ENCODE measurements around the gene TMEM272.

DNA sequence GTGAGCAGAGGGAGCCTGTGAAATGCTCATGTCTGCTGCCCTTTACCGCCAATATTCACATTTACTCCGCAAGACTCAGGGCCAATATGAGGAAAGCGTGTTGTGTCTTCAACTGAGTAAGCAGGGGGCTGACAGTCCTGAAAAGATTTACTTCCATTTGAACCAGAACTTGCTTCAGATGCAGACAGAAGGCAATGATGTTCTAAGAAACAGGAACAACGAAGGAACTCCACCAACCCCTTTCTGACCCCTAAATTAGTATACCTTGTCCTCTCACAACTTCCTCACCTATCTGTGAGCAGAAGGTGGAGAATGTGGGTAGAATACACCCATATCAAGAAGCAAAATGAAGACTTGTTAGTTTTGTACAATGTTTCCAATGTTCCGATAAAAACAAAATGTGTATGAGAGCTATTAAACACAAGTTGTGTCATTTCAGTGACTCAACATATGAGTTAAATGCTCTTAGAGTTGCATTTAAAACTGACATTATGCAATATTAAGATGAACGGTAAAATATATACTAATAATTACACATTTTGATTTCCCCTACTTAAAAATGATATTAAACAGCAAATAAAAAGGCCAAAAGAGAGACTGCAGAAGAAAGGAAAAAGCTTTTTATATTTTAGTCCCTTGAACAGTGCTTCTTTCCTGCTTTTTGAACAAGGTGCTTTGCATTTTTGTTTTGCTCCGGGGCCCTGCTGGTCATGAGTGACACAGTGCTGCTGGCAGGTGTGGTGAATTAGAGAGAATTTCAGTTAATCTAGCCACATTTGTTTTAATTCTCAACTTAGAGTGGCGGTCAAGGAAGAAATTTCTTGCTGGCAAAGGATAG lies 16.0 kb downstream of the TMEM272 start:
- TF ChIP-seq POLR2AphosphoS5 (IDR thresholded peaks at IDR 0.05; ENCODE audit: low read depth, low read length) (no peak), TCF7L2 (IDR thresholded peaks at IDR 0.05; ENCODE audit: low read depth, low read length) (no peak), SIN3A (IDR thresholded peaks at IDR 0.05; ENCODE audit: borderline replicate concordance, insufficient read depth, low read depth, low read length) (no peak)
- TF ChIP-seq, protein P1, sequence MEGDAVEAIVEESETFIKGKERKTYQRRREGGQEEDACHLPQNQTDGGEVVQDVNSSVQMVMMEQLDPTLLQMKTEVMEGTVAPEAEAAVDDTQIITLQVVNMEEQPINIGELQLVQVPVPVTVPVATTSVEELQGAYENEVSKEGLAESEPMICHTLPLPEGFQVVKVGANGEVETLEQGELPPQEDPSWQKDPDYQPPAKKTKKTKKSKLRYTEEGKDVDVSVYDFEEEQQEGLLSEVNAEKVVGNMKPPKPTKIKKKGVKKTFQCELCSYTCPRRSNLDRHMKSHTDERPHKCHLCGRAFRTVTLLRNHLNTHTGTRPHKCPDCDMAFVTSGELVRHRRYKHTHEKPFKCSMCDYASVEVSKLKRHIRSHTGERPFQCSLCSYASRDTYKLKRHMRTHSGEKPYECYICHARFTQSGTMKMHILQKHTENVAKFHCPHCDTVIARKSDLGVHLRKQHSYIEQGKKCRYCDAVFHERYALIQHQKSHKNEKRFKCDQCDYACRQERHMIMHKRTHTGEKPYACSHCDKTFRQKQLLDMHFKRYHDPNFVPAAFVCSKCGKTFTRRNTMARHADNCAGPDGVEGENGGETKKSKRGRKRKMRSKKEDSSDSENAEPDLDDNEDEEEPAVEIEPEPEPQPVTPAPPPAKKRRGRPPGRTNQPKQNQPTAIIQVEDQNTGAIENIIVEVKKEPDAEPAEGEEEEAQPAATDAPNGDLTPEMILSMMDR (IDR thresholded peaks at IDR 0.05): no peak
- TF ChIP-seq, protein P2, sequence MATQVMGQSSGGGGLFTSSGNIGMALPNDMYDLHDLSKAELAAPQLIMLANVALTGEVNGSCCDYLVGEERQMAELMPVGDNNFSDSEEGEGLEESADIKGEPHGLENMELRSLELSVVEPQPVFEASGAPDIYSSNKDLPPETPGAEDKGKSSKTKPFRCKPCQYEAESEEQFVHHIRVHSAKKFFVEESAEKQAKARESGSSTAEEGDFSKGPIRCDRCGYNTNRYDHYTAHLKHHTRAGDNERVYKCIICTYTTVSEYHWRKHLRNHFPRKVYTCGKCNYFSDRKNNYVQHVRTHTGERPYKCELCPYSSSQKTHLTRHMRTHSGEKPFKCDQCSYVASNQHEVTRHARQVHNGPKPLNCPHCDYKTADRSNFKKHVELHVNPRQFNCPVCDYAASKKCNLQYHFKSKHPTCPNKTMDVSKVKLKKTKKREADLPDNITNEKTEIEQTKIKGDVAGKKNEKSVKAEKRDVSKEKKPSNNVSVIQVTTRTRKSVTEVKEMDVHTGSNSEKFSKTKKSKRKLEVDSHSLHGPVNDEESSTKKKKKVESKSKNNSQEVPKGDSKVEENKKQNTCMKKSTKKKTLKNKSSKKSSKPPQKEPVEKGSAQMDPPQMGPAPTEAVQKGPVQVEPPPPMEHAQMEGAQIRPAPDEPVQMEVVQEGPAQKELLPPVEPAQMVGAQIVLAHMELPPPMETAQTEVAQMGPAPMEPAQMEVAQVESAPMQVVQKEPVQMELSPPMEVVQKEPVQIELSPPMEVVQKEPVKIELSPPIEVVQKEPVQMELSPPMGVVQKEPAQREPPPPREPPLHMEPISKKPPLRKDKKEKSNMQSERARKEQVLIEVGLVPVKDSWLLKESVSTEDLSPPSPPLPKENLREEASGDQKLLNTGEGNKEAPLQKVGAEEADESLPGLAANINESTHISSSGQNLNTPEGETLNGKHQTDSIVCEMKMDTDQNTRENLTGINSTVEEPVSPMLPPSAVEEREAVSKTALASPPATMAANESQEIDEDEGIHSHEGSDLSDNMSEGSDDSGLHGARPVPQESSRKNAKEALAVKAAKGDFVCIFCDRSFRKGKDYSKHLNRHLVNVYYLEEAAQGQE (IDR thresholded peaks at IDR 0.05; ENCODE audit: insufficient read depth in 1 of 2, low read depth in 2 of 2, low read length in 1 of 2): no peak

Measured in Panc1 (cell line).